GM12878 (cell line): ENCODE data around the gene TRAPPC3L. TPM values are rescaled to one million over a fixed set of nuclear protein-coding genes. Genes with fewer than 3 reads are reported as not detected.

Experiments used
- BCLAF1 ChIP-seq: fragments of 450-650 bp; IDR thresholded peaks from 2 replicates; pipeline ENCODE4 v1.6.1; 2017; ENCODE audit warnings: antibody characterized with exemption, mild to moderate bottlenecking, moderate library complexity
- E2F8 ChIP-seq: fragments of 450-650 bp; IDR thresholded peaks from 2 replicates; pipeline ENCODE4 v1.6.1; 2018; ENCODE audit warnings: mild to moderate bottlenecking, low read depth, moderate library complexity; ENCODE audit not compliant: partially characterized antibody
- KLF5 ChIP-seq: fragments of 450-650 bp; IDR thresholded peaks from 2 replicates; pipeline ENCODE4 v1.6.1; 2014; ENCODE audit warnings: mild to moderate bottlenecking; ENCODE audit not compliant: partially characterized antibody
- SMARCA5 ChIP-seq: fragments of 450-650 bp; IDR thresholded peaks from 2 replicates; pipeline ENCODE4 v1.6.1; 2017; ENCODE audit warnings: mild to moderate bottlenecking
- polyA plus RNA-seq, 11 experiments: library from polyadenylated mRNA; depleted of rRNA in 4 of 11; unstranded in 6 of 11; stranded (reverse) in 5 of 11; fragments of >200 nt; fragmentation: Nextera tagmentation in 4 of 11; fragmentation: Illumina TruSeq in 1 of 11; extraction: Ambion mirVana in 4 of 11; extraction: Trizol in 1 of 11; gene quantifications; 1 replicate in 1 of 11; 2 replicates in 10 of 11; pipeline versions ENCODE4 v1.2.1 to v1.2.3, GENCODE V29; 2011 to 2016; ENCODE audit warnings: inconsistent platforms in 2 of 11, missing spikeins in 2 of 11, low read depth in 1 of 11
- total RNA-seq, 4 experiments: library from RNA; depleted of rRNA in 3 of 4; stranded (reverse); fragments of >200 nt in 3 of 4; fragmentation: Illumina TruSeq in 1 of 4; extraction: Trizol in 1 of 4; gene quantifications; 2 replicates each; pipeline versions ENCODE4 v1.2.1 to v1.2.3, GENCODE V29; 2013 to 2021
- TF ChIP-seq, protein P1 (sequence below): IDR thresholded peaks from 2 replicates; pipeline ENCODE4 v1.6.1; 2012; ENCODE audit warnings: mild to moderate bottlenecking, low read depth, low read length

Gene TRAPPC3L
- total and polyA plus RNA-seq, 10 of the 15 experiments (the other 5 are each of a cell fraction or from before 2014, with no cell fraction given) = not detected

DNA sequence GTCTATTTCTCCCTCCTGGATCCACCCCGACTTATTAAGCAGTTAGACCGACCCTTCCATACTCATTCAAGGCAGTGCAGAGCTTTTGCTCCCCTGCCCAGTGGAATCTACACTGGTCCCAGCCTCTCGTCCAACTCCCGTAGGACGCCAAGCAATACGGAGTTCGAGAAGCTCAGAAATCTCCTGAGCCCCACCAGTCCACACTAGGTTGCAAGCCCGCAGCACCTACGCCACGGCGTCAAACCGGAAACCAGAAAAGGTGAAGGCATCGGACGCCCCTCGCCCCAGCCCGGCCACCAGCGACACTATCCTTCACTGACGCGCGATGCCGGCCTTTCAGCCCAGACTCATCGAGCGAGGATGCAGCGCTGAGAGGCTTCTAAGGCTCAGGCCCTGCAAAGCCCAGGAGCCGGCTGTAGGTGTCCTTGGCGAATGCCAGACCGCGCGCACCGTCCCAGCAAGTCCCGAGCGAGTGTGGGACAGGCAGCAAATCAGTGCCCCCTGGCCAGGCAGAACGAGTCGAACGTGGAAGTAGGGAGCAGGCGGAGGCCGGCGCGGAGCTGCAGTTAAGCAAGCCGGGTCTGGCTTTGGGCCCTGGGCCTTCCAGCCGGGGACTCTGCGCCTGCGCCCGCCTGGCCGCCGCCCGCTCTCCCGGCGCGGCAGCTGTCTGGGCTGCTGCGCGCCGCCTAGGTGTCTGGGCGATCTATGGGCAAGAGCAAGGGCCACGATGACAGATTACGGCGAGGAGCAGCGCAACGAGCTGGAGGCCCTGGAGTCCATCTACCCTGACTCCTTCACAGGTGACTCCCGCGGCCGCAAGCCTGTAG, 25.6 kb upstream of the TRAPPC3L start, which contains the start of gene RWDD1 (continued):
- TF ChIP-seq E2F8 (peak; percentile 38), BCLAF1 (no peak), KLF5 (peak; percentile 94), SMARCA5 (0 out of 2 replicates have a peak, but pooled peaks have one; percentile 29)
- TF ChIP-seq, protein P1, sequence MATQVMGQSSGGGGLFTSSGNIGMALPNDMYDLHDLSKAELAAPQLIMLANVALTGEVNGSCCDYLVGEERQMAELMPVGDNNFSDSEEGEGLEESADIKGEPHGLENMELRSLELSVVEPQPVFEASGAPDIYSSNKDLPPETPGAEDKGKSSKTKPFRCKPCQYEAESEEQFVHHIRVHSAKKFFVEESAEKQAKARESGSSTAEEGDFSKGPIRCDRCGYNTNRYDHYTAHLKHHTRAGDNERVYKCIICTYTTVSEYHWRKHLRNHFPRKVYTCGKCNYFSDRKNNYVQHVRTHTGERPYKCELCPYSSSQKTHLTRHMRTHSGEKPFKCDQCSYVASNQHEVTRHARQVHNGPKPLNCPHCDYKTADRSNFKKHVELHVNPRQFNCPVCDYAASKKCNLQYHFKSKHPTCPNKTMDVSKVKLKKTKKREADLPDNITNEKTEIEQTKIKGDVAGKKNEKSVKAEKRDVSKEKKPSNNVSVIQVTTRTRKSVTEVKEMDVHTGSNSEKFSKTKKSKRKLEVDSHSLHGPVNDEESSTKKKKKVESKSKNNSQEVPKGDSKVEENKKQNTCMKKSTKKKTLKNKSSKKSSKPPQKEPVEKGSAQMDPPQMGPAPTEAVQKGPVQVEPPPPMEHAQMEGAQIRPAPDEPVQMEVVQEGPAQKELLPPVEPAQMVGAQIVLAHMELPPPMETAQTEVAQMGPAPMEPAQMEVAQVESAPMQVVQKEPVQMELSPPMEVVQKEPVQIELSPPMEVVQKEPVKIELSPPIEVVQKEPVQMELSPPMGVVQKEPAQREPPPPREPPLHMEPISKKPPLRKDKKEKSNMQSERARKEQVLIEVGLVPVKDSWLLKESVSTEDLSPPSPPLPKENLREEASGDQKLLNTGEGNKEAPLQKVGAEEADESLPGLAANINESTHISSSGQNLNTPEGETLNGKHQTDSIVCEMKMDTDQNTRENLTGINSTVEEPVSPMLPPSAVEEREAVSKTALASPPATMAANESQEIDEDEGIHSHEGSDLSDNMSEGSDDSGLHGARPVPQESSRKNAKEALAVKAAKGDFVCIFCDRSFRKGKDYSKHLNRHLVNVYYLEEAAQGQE = 0 out of 2 replicates have a peak, but pooled peaks have one; percentile 44
- TF ChIP-seq, all 136 proteins: peak for 79
